Glutamatergic neuron (in vitro differentiated cells): ENCODE data around the gene DDI2. TPM values are rescaled to one million over a fixed set of nuclear protein-coding genes. Genes with fewer than 3 reads are reported as not detected.

Source experiments
- DNase-seq: peaks from one replicate; pipeline ENCODE4 v3.0.0; 2022
- H3K27ac Mint-ChIP-seq: one replicate; pipeline ENCODE4 v1.8.0; 2020; ENCODE audit warnings: mild to moderate bottlenecking, mixed read lengths, inconsistent platforms; ENCODE audit not compliant: unreplicated experiment
- H3K27me3 Mint-ChIP-seq: one replicate; pipeline ENCODE4 v1.8.0; 2020; ENCODE audit warnings: mild to moderate bottlenecking, moderate library complexity, mixed read lengths, inconsistent platforms; ENCODE audit not compliant: unreplicated experiment
- H3K36me3 Mint-ChIP-seq: one replicate; pipeline ENCODE4 v1.8.0; 2020; ENCODE audit warnings: mild to moderate bottlenecking, mixed read lengths, inconsistent platforms; ENCODE audit not compliant: unreplicated experiment
- H3K4me1 Mint-ChIP-seq: one replicate; pipeline ENCODE4 v1.8.0; 2020; ENCODE audit warnings: mild to moderate bottlenecking, low read depth, mixed read lengths, inconsistent platforms; ENCODE audit not compliant: unreplicated experiment
- H3K4me3 Mint-ChIP-seq: one replicate; pipeline ENCODE4 v1.8.0; 2020; ENCODE audit warnings: mild to moderate bottlenecking, mixed read lengths, inconsistent platforms; ENCODE audit not compliant: unreplicated experiment
- H3K9me3 Mint-ChIP-seq: one replicate; pipeline ENCODE4 v1.8.0; 2020; ENCODE audit warnings: mild to moderate bottlenecking, moderate library complexity, mixed read lengths, inconsistent platforms; ENCODE audit not compliant: unreplicated experiment
- total RNA-seq: library from RNA; stranded (reverse); fragmentation: NEBNext Ultra II Directional; extraction: Animal tissue kit (Norgen Biotek cat#: 25700); gene quantifications from one replicate; pipeline ENCODE4 v1.2.1, GENCODE V29; 2021; ENCODE audit not compliant: unreplicated experiment
- TF ChIP-seq, protein P1 (sequence below): fragments of 200-600 bp; sonication (generic); IDR thresholded peaks from one replicate; pipeline ENCODE4 v1.5.0; 2021; ENCODE audit not compliant: partially characterized antibody, unreplicated experiment

DDI2 gene
- total RNA-seq, 1 donor from 2014 or later, result 29.6 TPM

DNA sequence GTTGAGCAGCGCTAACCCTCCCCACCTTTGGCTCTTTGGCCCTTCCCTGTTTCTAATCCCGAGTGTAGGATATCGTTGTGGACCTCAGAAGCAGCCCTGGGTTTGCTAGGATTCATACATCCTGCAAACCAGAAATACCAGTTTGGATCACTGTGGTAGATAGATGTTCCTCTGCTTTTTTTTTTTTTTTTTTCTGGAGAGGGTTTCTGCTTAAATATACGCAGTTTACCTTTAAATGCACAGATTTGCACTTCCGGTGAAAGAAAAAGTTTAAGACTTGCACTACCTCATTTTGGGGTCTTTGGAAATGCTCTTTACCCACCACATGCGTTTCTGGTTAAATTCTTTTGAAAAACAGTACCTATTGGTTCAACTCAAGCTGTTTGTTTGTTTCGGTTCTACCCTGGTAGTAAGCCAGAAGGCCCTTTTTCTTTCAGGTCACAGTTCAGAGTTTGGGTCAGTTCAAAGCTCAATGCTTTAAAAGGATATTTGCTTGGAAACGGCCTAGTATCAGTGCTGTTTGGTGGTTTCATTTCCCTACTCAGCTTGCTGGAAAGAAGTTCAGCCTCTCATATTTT is 908 bp downstream of the DDI2 start:
- TF ChIP-seq, protein P1, sequence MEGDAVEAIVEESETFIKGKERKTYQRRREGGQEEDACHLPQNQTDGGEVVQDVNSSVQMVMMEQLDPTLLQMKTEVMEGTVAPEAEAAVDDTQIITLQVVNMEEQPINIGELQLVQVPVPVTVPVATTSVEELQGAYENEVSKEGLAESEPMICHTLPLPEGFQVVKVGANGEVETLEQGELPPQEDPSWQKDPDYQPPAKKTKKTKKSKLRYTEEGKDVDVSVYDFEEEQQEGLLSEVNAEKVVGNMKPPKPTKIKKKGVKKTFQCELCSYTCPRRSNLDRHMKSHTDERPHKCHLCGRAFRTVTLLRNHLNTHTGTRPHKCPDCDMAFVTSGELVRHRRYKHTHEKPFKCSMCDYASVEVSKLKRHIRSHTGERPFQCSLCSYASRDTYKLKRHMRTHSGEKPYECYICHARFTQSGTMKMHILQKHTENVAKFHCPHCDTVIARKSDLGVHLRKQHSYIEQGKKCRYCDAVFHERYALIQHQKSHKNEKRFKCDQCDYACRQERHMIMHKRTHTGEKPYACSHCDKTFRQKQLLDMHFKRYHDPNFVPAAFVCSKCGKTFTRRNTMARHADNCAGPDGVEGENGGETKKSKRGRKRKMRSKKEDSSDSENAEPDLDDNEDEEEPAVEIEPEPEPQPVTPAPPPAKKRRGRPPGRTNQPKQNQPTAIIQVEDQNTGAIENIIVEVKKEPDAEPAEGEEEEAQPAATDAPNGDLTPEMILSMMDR, result no peak
- peaks cover 6% of the 10 kb centered on the region for H3K9me3 Mint-ChIP-seq
- H3K27me3 Mint-ChIP-seq, result peaks cover 4% of the 10 kb centered on the region
- peaks cover 7% of the 10 kb centered on the region for H3K4me1 Mint-ChIP-seq
- DNase-seq, result no peak
- H3K4me3 Mint-ChIP-seq, result peak overlapping the region; percentile 96
- H3K27ac Mint-ChIP-seq, result peak overlapping the region; percentile 87
- H3K36me3 Mint-ChIP-seq, result no peaks in the 10 kb centered on the region

DNA sequence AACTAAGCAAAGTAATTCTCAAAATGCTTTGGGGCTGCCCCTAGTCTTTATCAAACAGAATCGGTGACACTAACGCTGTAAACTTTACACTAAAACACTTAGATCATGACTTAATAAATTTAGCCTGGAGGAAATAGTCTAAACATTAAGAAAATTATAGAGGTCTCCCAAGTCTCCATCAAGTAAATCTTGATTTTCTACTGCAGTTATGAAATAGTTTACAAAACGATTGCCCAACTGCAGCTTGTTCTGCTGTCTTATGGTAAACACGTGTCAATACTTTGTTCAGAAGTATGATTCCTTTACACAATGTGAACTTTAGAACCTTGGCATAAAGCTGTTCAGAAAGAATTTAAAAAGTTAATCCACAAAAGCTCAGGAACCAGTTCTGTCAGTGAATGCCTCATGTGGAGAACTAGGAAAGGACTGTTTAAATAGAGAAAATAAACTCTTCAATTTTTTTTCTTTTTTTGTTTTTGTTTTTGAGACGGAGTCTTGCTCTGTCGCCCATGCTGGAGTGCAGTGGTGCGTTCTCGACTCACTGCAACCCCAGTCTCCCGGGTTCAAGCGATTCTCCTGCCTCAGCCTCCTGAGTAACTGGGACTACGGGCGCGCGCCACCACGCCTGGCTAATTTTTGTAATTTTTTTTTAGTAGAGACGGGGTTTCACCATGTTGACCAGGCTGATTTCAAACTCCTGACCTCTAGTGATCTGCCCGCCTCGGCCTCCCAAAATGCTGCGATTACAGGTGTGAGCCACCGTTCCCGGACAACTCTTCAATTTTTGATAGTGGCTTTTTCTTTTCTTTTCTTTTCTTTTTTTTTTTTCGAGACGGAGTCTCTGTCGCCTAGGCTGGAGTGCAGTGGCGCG is 1.6 kb downstream of the DDI2 start:
- Mint-ChIP-seq H3K27ac (peak overlapping the region; percentile 87), H3K27me3 (peaks cover 4% of the 10 kb centered on the region), H3K4me3 (peak overlapping the region; percentile 96), H3K4me1 (peaks cover 7% of the 10 kb centered on the region), H3K9me3 (peaks cover 6% of the 10 kb centered on the region), H3K36me3 (no peaks in the 10 kb centered on the region)
- TF ChIP-seq, protein P1, result no peak
- DNase-seq, result no peak

DNA sequence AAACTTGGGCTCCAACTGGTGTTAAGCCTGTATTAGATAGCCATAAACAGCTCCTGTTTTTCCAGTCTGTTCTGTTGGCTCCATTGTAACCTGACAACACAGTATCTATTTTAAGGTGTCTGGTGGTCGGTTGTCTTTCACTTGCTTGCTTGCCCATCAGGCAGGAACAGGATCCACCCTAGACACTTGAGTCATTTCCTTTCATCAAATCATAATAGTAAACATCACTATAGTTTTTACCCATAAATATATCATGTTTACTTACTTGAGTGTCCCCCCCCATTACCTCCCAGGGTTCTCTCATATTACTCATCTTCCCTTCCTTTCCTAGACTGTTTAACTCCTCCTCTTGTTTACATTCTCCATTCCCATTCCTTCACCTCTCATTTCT is 2.9 kb downstream of the DDI2 start:
- TF ChIP-seq, protein P1, result no peak
- Mint-ChIP-seq H3K4me1 (peaks cover 15% of the 10 kb centered on the region), H3K36me3 (no peaks in the 10 kb centered on the region), H3K27me3 (peaks cover 3% of the 10 kb centered on the region), H3K4me3 (no peak overlapping the region), H3K9me3 (peaks cover 6% of the 10 kb centered on the region), H3K27ac (no peak overlapping the region)
- DNase-seq, result no peak

DNA sequence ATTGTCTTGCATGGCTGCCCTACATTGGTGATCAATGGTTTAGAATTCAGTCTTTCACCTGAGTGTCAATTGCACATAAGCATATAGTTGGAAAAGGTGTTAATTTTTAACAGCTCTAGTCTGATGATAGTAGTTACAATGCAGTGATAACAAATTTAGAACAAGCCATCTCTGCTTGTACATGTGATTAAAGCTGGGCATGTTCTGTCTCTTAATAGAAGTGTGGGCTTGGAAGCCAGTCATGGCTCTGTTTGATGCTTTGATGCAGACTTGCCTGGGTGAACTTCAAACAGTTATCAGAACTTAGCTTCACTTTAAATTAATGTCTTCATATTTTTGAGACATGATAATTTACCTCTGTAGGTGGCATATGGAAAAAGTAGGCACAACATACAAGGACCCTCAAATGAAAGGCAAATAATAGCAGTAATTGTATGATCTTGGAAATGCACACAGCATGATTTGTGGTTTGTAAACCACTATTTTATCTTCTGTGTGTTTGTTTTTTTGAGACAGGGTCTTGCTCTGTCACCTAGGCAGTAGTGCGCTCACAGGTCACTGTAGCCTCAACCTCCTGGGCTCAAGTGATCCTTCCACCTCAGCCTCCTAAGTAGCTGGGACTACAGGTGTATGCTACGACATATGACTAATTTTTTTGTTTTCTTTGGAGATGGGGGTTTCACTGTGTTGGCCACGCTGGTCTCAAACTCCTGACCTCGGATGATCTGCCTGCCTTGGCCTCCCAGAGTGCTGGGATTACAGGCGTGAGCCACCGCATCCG is 3.8 kb downstream of the DDI2 start:
- TF ChIP-seq, protein P1, result no peak
- Mint-ChIP-seq H3K27ac (no peak overlapping the region), H3K27me3 (no peaks in the 10 kb centered on the region), H3K9me3 (peaks cover 6% of the 10 kb centered on the region), H3K4me3 (no peak overlapping the region), H3K4me1 (peaks cover 17% of the 10 kb centered on the region), H3K36me3 (no peaks in the 10 kb centered on the region)
- DNase-seq, result no peak
